ENCODE results near the gene VWC2. TPM values are rescaled to one million over a fixed set of nuclear protein-coding genes. Genes with fewer than 3 reads are reported as not detected.

Gene VWC2
- total RNA-seq, 2 experiments from 2014 or later: not detected

GRCh38 chr7:49783446-49783845 is 10.0 kb downstream of the VWC2 start:
- Histone ChIP-seq H3K9me3 (ENCODE audit: low read length) (peaks cover 8% of the 10 kb centered on the region; the same call in 1 of the 2 replicates), H3K27ac (ENCODE audit: low read depth, low read length, poor library complexity, severe bottlenecking) (no peak overlapping the region), H3K36me3 (ENCODE audit: insufficient read depth, low read length) (no peaks in the 10 kb centered on the region), H3K4me3 (ENCODE audit: low read depth, low read length, poor library complexity, severe bottlenecking) (no peak overlapping the region), H3K4me1 (ENCODE audit: insufficient read depth, low read length, poor library complexity, severe bottlenecking) (peaks cover 20% of the 10 kb centered on the region), H4K20me1 (ENCODE audit: insufficient read depth, low read length) (no peaks in the 10 kb centered on the region), H3K9me2 (ENCODE audit: insufficient read depth, low read length) (no peaks in the 10 kb centered on the region), H3K4me2 (ENCODE audit: low read length) (no peak overlapping the region), H3K79me2 (ENCODE audit: insufficient read depth, low read depth, low read length) (no peaks in the 10 kb centered on the region), H2AFZ (ENCODE audit: low read length) (no peak overlapping the region)
- intact Hi-C loops (cut with micrococcal nuclease; ENCODE audit: unreplicated experiment): no loop called here
- no peak for TF ChIP-seq EZH2phosphoT487 (IDR thresholded peaks at IDR 0.05; ENCODE audit: borderline replicate concordance, low read depth, low read length)
- TF ChIP-seq, protein P1, sequence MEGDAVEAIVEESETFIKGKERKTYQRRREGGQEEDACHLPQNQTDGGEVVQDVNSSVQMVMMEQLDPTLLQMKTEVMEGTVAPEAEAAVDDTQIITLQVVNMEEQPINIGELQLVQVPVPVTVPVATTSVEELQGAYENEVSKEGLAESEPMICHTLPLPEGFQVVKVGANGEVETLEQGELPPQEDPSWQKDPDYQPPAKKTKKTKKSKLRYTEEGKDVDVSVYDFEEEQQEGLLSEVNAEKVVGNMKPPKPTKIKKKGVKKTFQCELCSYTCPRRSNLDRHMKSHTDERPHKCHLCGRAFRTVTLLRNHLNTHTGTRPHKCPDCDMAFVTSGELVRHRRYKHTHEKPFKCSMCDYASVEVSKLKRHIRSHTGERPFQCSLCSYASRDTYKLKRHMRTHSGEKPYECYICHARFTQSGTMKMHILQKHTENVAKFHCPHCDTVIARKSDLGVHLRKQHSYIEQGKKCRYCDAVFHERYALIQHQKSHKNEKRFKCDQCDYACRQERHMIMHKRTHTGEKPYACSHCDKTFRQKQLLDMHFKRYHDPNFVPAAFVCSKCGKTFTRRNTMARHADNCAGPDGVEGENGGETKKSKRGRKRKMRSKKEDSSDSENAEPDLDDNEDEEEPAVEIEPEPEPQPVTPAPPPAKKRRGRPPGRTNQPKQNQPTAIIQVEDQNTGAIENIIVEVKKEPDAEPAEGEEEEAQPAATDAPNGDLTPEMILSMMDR (conservative IDR thresholded peaks at IDR 0.05; ENCODE audit: low read length): no peak
- POLR2A ChIA-PET: interaction anchor here (0.6 kb wide), 2 partner anchors 678 to 781 kb away, joined by 3 to 4 read pairs; no protein-coding TSS in a partner anchor
- CTCF ChIA-PET (ENCODE audit: unreplicated experiment): no interaction called here
- no TSS peak for BruUV-seq (replicated peaks)
- no peak for DNase-seq (ENCODE audit: low spot score)

DNA sequence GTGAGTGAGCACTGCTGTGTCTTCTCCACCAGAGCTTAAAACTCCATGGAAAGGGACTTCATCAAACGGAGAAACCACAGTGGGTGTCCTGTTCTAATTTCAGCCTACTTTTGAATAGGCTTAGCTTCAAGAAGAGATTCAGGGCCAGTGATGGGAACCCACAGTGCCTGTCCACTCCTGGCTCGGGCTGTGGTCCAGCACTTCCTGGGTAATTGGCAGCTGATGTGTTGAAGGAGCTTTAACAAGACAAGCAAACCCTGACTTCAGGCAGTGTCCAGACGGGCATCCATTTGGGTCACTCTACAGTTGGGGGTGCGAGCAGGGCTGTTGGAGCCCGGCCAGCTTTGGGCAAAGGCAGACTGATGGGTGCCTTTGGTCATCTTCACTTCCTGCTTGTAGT is 14.5 kb downstream of the VWC2 start:
- H3K4me1 ChIP-seq (ENCODE audit: insufficient read depth, low read length, poor library complexity, severe bottlenecking): peaks cover 25% of the 10 kb centered on the region
- H3K4me2 ChIP-seq (ENCODE audit: low read length): no peak overlapping the region
- intact Hi-C loops (cut with micrococcal nuclease; ENCODE audit: unreplicated experiment): no loop called here
- H3K27ac ChIP-seq (ENCODE audit: low read depth, low read length, poor library complexity, severe bottlenecking): no peak overlapping the region
- no peak overlapping the region; the same call in 1 of the 2 replicates for H2AFZ ChIP-seq (ENCODE audit: low read length)
- ChIA-PET CTCF (ENCODE audit: unreplicated experiment) (no interaction called here), POLR2A (interaction anchor here (1.2 to 1.4 kb wide), 2 partner anchors 12 to 22 kb away, joined by 3 to 6 read pairs; no protein-coding TSS in a partner anchor)
- H3K9me3 ChIP-seq (ENCODE audit: low read length): peaks cover 8% of the 10 kb centered on the region; the same call in 1 of the 2 replicates
- no peaks in the 10 kb centered on the region for H3K79me2 ChIP-seq (ENCODE audit: insufficient read depth, low read depth, low read length)
- H4K20me1 ChIP-seq (ENCODE audit: insufficient read depth, low read length): no peaks in the 10 kb centered on the region
- BruUV-seq (replicated peaks): no TSS peak
- DNase-seq (ENCODE audit: low spot score): no peak
- no peak overlapping the region for H3K4me3 ChIP-seq (ENCODE audit: low read depth, low read length, poor library complexity, severe bottlenecking)
- TF ChIP-seq EZH2phosphoT487 (IDR thresholded peaks at IDR 0.05; ENCODE audit: borderline replicate concordance, low read depth, low read length): no peak
- TF ChIP-seq, protein P1 (conservative IDR thresholded peaks at IDR 0.05; ENCODE audit: low read length): no peak
- no peaks in the 10 kb centered on the region for H3K9me2 ChIP-seq (ENCODE audit: insufficient read depth, low read length)
- no peaks in the 10 kb centered on the region for H3K36me3 ChIP-seq (ENCODE audit: insufficient read depth, low read length)

- Histone ChIP-seq H3K36me3 (ENCODE audit: insufficient read depth, low read length) (no peaks in the 10 kb centered on the region), H3K4me2 (ENCODE audit: low read length) (no peak overlapping the region), H3K27ac (ENCODE audit: low read depth, low read length, poor library complexity, severe bottlenecking) (no peak overlapping the region), H3K4me3 (ENCODE audit: low read depth, low read length, poor library complexity, severe bottlenecking) (no peak overlapping the region), H3K4me1 (ENCODE audit: insufficient read depth, low read length, poor library complexity, severe bottlenecking) (peaks cover 25% of the 10 kb centered on the region), H3K79me2 (ENCODE audit: insufficient read depth, low read depth, low read length) (no peaks in the 10 kb centered on the region), H4K20me1 (ENCODE audit: insufficient read depth, low read length) (no peaks in the 10 kb centered on the region), H3K9me2 (ENCODE audit: insufficient read depth, low read length) (no peaks in the 10 kb centered on the region), H2AFZ (ENCODE audit: low read length) (no peak overlapping the region; the same call in 1 of the 2 replicates), H3K9me3 (ENCODE audit: low read length) (peaks cover 8% of the 10 kb centered on the region; the same call in 1 of the 2 replicates)
- DNase-seq (ENCODE audit: low spot score): no peak
- BruUV-seq (replicated peaks): no TSS peak
- no peak for TF ChIP-seq EZH2phosphoT487 (IDR thresholded peaks at IDR 0.05; ENCODE audit: borderline replicate concordance, low read depth, low read length)
- TF ChIP-seq, protein P1 (conservative IDR thresholded peaks at IDR 0.05; ENCODE audit: low read length): no peak
- POLR2A ChIA-PET: no interaction called here
- intact Hi-C loops (cut with micrococcal nuclease; ENCODE audit: unreplicated experiment): no loop called here
- CTCF ChIA-PET (ENCODE audit: unreplicated experiment): no interaction called here
Observed at GRCh38 chr7:49788455-49789059, 15.1 kb downstream of the VWC2 start.
